Erythroblast (primary cell): ENCODE results near the gene LRBA.

Experiments used
- GATA1 ChIP-seq: IDR thresholded peaks from 2 replicates; pipeline ENCODE4 v1.6.1; 2011; ENCODE audit warnings: low read depth, mild to moderate bottlenecking, control low read depth, low read length, moderate library complexity
- POLR2A ChIP-seq: IDR thresholded peaks from 2 replicates; pipeline ENCODE4 v1.6.1; 2011; ENCODE audit warnings: mild to moderate bottlenecking, low read length

- TF ChIP-seq POLR2A = no peak
- TF ChIP-seq GATA1 = no peak
Observed at GRCh38 chr4:151013491-151013890, 1.6 kb downstream of the LRBA start.
